ENCODE data around the gene CTSA.

DNA sequence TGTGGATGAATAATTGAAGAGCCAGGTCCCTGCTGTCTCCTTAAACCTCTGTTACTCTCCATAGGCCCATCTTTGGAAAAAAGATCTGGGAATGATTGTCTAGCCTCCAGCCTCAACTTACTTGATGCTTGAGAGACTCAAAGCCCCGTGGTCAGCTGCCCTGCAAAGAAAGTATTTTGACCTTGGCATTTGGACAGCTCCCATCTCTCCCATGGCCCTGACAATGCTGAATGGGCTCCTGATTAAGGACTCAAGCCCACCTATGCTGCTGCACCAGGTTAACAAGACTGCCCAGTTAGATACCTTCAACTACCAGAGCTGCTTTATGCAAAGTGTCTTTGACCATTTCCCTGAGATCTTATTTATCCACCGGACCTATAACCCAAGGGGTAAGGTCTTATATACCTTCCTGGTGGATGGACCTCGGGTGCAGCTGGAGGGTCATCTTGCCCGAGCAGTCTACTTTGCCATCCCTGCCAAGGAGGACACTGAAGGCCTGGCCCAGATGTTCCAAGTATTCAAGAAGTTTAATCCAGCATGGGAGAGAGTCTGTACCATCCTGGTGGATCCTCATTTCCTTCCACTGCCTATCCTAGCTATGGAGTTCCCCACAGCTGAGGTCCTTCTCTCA is 8.6 kb upstream of the CTSA start:
- TF ChIP-seq CTCF (IDR thresholded peaks at IDR 0.05) (no peak), POLR2A (IDR thresholded peaks at IDR 0.05) (no peak)

Data from thyroid gland (tissue), 4 donors.